AG04449 (cell line): Measurements from ENCODE around the gene AGBL4.

ENCODE experiments used
- CTCF ChIA-PET: fragments of 350-600 bp; formaldehyde crosslinking; extraction: SDS; loops from one replicate; lab custom pipeline; 2021; ENCODE audit warnings: antibody characterized with exemption; lab: Yijun Ruan, JAX
- POLR2A ChIA-PET: fragments of 400-600, 350-600 bp; formaldehyde crosslinking; extraction: SDS; loops from one replicate; lab custom pipeline; 2020; ENCODE audit warnings: antibody characterized with exemption, inconsistent platforms; lab: Yijun Ruan, JAX
- DNase-seq: peaks from one replicate; pipeline ENCODE4 v3.0.0-alpha.2; 2010; ENCODE audit warnings: low read depth, low spot score
- H3K4me3 ChIP-seq: 2 replicates; pipeline ENCODE4 v1.5.1; 2011; ENCODE audit warnings: low read depth, mild to moderate bottlenecking, control low read depth, low read length
- CTCF ChIP-seq: IDR thresholded peaks from one replicate; pipeline ENCODE4 v1.5.1; 2011; ENCODE audit warnings: mild to moderate bottlenecking, moderate library complexity, low read length, control low read depth, inconsistent platforms; ENCODE audit not compliant: insufficient read depth; ENCODE audit errors: missing control alignments

AGBL4 gene

GRCh38 chr1:48498096-48498791 lies 1525.5 kb downstream of the AGBL4 start:
- peak; percentile 14 for DNase-seq
- peak; percentile 97 for TF ChIP-seq CTCF
- ChIA-PET CTCF (interaction anchor here (0.6 to 4.4 kb wide), 16 partner anchors 8 to 748 kb away, joined by 3 to 25 read pairs (median 4); partner anchors contain the start of gene SPATA6), POLR2A (no interaction called here)
- no peak overlapping the region for H3K4me3 ChIP-seq

- H3K4me3 ChIP-seq = no peak overlapping the region
- POLR2A ChIA-PET = no interaction called here
- no peak for DNase-seq
- TF ChIP-seq CTCF = no peak
- CTCF ChIA-PET = interaction anchor here (4.4 kb wide), 1 partner anchor 140 kb away, joined by 18 read pairs; no protein-coding TSS in a partner anchor
These were observed 1527.8 kb downstream of the AGBL4 start for GRCh38 chr1:48495911-48496310.

- POLR2A ChIA-PET = no interaction called here
- DNase-seq = no peak
- TF ChIP-seq CTCF = no peak
- H3K4me3 ChIP-seq = no peak overlapping the region
- CTCF ChIA-PET = no interaction called here
These were observed 1528.6 kb downstream of the AGBL4 start for GRCh38 chr1:48495166-48495565.

- ChIA-PET POLR2A (no interaction called here), CTCF (no interaction called here)
- H3K4me3 ChIP-seq = no peak overlapping the region
- no peak for TF ChIP-seq CTCF
- DNase-seq = peak; percentile 68
These were observed 1529.6 kb downstream of the AGBL4 start for GRCh38 chr1:48493970-48494769.

GRCh38 chr1:48493041-48493440 lies 1530.7 kb downstream of the AGBL4 start:
- DNase-seq = no peak
- POLR2A ChIA-PET = interaction anchor here (0.7 kb wide), 1 partner anchor 468 kb away, joined by 3 read pairs; no protein-coding TSS in a partner anchor
- no peak for TF ChIP-seq CTCF
- CTCF ChIA-PET = no interaction called here
- no peak overlapping the region for H3K4me3 ChIP-seq

GRCh38 chr1:48492392-48492791 lies 1531.4 kb downstream of the AGBL4 start:
- DNase-seq = no peak
- ChIA-PET CTCF (interaction anchor here (1.0 kb wide), 1 partner anchor 12 kb away, joined by 3 read pairs; no protein-coding TSS in a partner anchor), POLR2A (no interaction called here)
- no peak overlapping the region for H3K4me3 ChIP-seq
- TF ChIP-seq CTCF = no peak
